NCI-H1048 (cell line): Measurements from ENCODE around the gene ERF.

Experiments used
- DNase-seq: peaks from one replicate; lab custom pipeline; 2025; lab: John Stamatoyannopoulos, UW

Gene ERF

GRCh38 chr19:42253245-42254088 lies 1.5 kb downstream of the ERF start:
- DNase-seq: no peak

- DNase-seq: no peak
Observed at GRCh38 chr19:42252365-42253244, 2.3 kb downstream of the ERF start.

GRCh38 chr19:42251572-42252358 lies 3.2 kb downstream of the ERF start:
- no peak for DNase-seq

- DNase-seq: no peak
Observed at GRCh38 chr19:42250666-42251531, 4.0 kb downstream of the ERF start.

- no peak for DNase-seq
Observed at GRCh38 chr19:42250183-42250665, 4.7 kb downstream of the ERF start.

- no peak for DNase-seq
Observed at GRCh38 chr19:42249769-42250168, 5.2 kb downstream of the ERF start.

- DNase-seq: no peak
Observed at GRCh38 chr19:42249149-42249750, 5.7 kb downstream of the ERF start.

GRCh38 chr19:42248270-42249148 lies 6.4 kb downstream of the ERF start:
- no peak for DNase-seq

GRCh38 chr19:42247640-42248199 lies 7.2 kb downstream of the ERF start:
- no peak for DNase-seq

GRCh38 chr19:42246922-42247639 lies 7.8 kb downstream of the ERF start:
- no peak for DNase-seq

- DNase-seq: no peak
Observed at GRCh38 chr19:42246143-42246921, 8.6 kb downstream of the ERF start.

- no peak for DNase-seq
Observed at GRCh38 chr19:42245231-42245630, 9.7 kb downstream of the ERF start.

- peak; percentile 72 for DNase-seq
Observed at GRCh38 chr19:42244347-42245220, 10.3 kb downstream of the ERF start.

GRCh38 chr19:42242512-42243409 lies 12.2 kb downstream of the ERF start, which contains the start of gene GSK3A:
GSK3A (minus strand) TSS chr19:42242602; CDS start chr19:42242465, 137 bp downstream.
- DNase-seq: peak; percentile 99

- DNase-seq: no peak
Observed at GRCh38 chr19:42242069-42242511, 12.8 kb downstream of the ERF start.

GRCh38 chr19:42241279-42241678 lies 13.6 kb downstream of the ERF start:
- no peak for DNase-seq
